ENCODE measurements around the gene OPTC.

- TF ChIP-seq POLR2A (IDR thresholded peaks at IDR 0.05; ENCODE audit: low read depth, low read length) (no peak), POLR2AphosphoS5 (IDR thresholded peaks at IDR 0.05; ENCODE audit: low read depth, low read length) (no peak)
These were observed 43.1 kb downstream of the OPTC start for GRCh38 chr1:203536980-203537455.
